Measurements from ENCODE around the gene MGAT4D. TPM values are rescaled to one million over a fixed set of nuclear protein-coding genes. Genes with fewer than 3 reads are reported as not detected.

Gene MGAT4D
- polyA plus RNA-seq, 1 donor (not counting 4 experiments of a cell fraction or from before 2014, with no cell fraction given), result not detected

DNA sequence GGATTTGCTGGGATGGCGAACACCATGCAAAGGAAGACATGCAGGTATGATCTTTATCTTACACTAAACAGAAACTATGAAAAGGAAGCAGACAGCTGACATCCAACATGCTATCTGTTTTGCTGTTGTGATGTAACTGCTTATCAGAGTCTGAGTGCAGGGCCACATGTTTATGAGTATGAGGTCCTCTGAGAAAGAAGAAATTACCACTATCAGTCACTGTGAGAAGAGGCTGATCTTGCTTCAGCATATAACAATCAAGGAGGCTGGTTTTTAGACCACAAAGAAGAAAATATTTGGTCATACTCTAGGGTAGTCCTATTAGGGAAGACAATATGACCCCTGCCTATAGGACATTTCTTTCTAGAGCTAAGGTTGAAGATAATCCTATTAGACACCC lies 89.1 kb downstream of the MGAT4D start:
- dilution Hi-C loops (cut with MboI; ENCODE audit: extremely low pct_ligation_motif_present, low sequenced_read_pairs), result no loop called here
- Histone ChIP-seq H3K4me2 (ENCODE audit: control insufficient read depth, extremely low read depth, insufficient read depth, low read depth, low read length) (no peak overlapping the region), H3K27ac (ENCODE audit: control insufficient read depth, insufficient read depth, low read length) (no peak overlapping the region), H3K4me3 (ENCODE audit: control insufficient read depth in 2 of 3, extremely low read depth in 1 of 3, insufficient read depth in 2 of 3, low read depth in 1 of 3, low read length in 3 of 3) (no peak overlapping the region), H4K20me1 (ENCODE audit: control insufficient read depth, extremely low read depth, insufficient read depth, low read length) (no peaks in the 10 kb centered on the region), H3K9me3 (ENCODE audit: control insufficient read depth, low read depth, low read length) (no peaks in the 10 kb centered on the region), H3K27me3 (ENCODE audit: control insufficient read depth, extremely low read depth, insufficient read depth, low read length) (no peaks in the 10 kb centered on the region), H3K9me1 (ENCODE audit: control insufficient read depth, extremely low read depth, insufficient read depth, low read length) (no peaks in the 10 kb centered on the region), H3K9ac (ENCODE audit: control insufficient read depth, extremely low read depth, insufficient read depth, low read length) (no peak overlapping the region), H3K4me1 (ENCODE audit: control insufficient read depth, extremely low read depth, insufficient read depth, low read length) (no peaks in the 10 kb centered on the region), H3K79me2 (ENCODE audit: control insufficient read depth, insufficient read depth, low read length) (no peaks in the 10 kb centered on the region), H2AFZ (ENCODE audit: control insufficient read depth, low read length) (no peak overlapping the region), H3K36me3 (ENCODE audit: control insufficient read depth in 2 of 2, extremely low read depth in 1 of 2, insufficient read depth in 2 of 2, low read length in 2 of 2) (no peaks in the 10 kb centered on the region)
- FAIRE-seq, result no peak
- DNase-seq (ENCODE audit: low read depth, low spot score), result no peak
- TF ChIP-seq EZH2 (IDR thresholded peaks at IDR 0.05; ENCODE audit: low read length) (no peak), CTCF (optimal IDR thresholded peaks at IDR 0.05 in 1 of 3, IDR thresholded peaks at IDR 0.05 in 1 of 3, conservative IDR thresholded peaks at IDR 0.05 in 1 of 3; ENCODE audit: extremely low read depth in 1 of 3, insufficient read depth in 2 of 3, low read length in 3 of 3) (no peak)

- dilution Hi-C loops (cut with MboI; ENCODE audit: extremely low pct_ligation_motif_present, low sequenced_read_pairs), result no loop called here
- H2AFZ ChIP-seq (ENCODE audit: control insufficient read depth, low read length), result no peak overlapping the region
- no peak overlapping the region for H3K4me3 ChIP-seq (ENCODE audit: control insufficient read depth in 2 of 3, extremely low read depth in 1 of 3, insufficient read depth in 2 of 3, low read depth in 1 of 3, low read length in 3 of 3)
- H3K9ac ChIP-seq (ENCODE audit: control insufficient read depth, extremely low read depth, insufficient read depth, low read length), result no peak overlapping the region
- H3K79me2 ChIP-seq (ENCODE audit: control insufficient read depth, insufficient read depth, low read length), result no peaks in the 10 kb centered on the region
- no peaks in the 10 kb centered on the region for H3K9me1 ChIP-seq (ENCODE audit: control insufficient read depth, extremely low read depth, insufficient read depth, low read length)
- no peaks in the 10 kb centered on the region for H3K9me3 ChIP-seq (ENCODE audit: control insufficient read depth, low read depth, low read length)
- no peaks in the 10 kb centered on the region for H3K36me3 ChIP-seq (ENCODE audit: control insufficient read depth in 2 of 2, extremely low read depth in 1 of 2, insufficient read depth in 2 of 2, low read length in 2 of 2)
- FAIRE-seq (no peak), DNase-seq (ENCODE audit: low read depth, low spot score) (no peak)
- H3K4me2 ChIP-seq (ENCODE audit: control insufficient read depth, extremely low read depth, insufficient read depth, low read depth, low read length), result no peak overlapping the region
- TF ChIP-seq EZH2 (IDR thresholded peaks at IDR 0.05; ENCODE audit: low read length) (no peak), CTCF (optimal IDR thresholded peaks at IDR 0.05 in 1 of 3, IDR thresholded peaks at IDR 0.05 in 1 of 3, conservative IDR thresholded peaks at IDR 0.05 in 1 of 3; ENCODE audit: extremely low read depth in 1 of 3, insufficient read depth in 2 of 3, low read length in 3 of 3) (no peak)
- no peaks in the 10 kb centered on the region for H3K4me1 ChIP-seq (ENCODE audit: control insufficient read depth, extremely low read depth, insufficient read depth, low read length)
- no peaks in the 10 kb centered on the region for H3K27me3 ChIP-seq (ENCODE audit: control insufficient read depth, extremely low read depth, insufficient read depth, low read length)
- no peaks in the 10 kb centered on the region for H4K20me1 ChIP-seq (ENCODE audit: control insufficient read depth, extremely low read depth, insufficient read depth, low read length)
- no peak overlapping the region for H3K27ac ChIP-seq (ENCODE audit: control insufficient read depth, insufficient read depth, low read length)
Observed at GRCh38 chr4:140406292-140406691, 91.8 kb downstream of the MGAT4D start.

All from keratinocyte (primary cell).